Measurements from ENCODE around the gene EIF3D.

Gene EIF3D

DNA sequence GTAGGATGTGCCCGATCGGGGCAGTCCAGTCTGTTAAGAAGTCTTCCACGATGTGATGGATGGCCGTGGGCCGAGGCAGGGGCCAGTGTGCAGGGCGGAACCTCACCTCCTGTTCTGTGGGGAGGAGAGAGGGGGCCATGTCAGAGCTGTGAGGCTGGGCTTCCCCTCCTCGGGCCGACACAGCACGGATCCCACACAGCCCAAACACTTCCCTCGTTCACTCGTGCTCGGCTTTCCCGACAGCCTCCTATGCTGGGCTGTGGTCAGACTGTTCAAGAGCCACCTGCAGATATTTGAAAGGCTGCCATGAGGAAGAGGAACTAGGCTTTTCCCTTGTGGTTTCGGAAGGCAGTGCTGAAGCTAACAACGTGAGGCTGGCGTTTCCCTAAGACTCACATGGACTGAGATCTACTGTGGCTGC is 35.3 kb downstream of the EIF3D start:
- ChIA-PET POLR2A (interaction anchor here (0.6 to 4.1 kb wide), 4 partner anchors 12 to 133 kb away, joined by 3 to 17 read pairs (median 6); partner anchors contain the start of genes FOXRED2 and TXN2), CTCF (interaction anchor here (0.7 to 1.4 kb wide), 3 partner anchors 11 to 217 kb away, joined by 3 to 4 read pairs (median 4); no protein-coding TSS in a partner anchor)
- H3K4me1 ChIP-seq (ENCODE audit: control insufficient read depth, insufficient read depth, low read length): no peaks in the 10 kb centered on the region
- H3K4me3 ChIP-seq (ENCODE audit: low read depth, low read length): no peak overlapping the region
- TF ChIP-seq ZNF37A (tag by site-specific recombination; IDR thresholded peaks at IDR 0.05): no peak
- no peak for TF ChIP-seq ZSCAN30 (tag by site-specific recombination; IDR thresholded peaks at IDR 0.05)
- no peak for TF ChIP-seq BCL11B (tag by site-specific recombination; IDR thresholded peaks at IDR 0.05; ENCODE audit: low read depth)
- no peak for TF ChIP-seq ZNF335 (tag by site-specific recombination; conservative IDR thresholded peaks at IDR 0.05)
- no peak for TF ChIP-seq ZNF701 (tag by site-specific recombination; IDR thresholded peaks at IDR 0.05)
- TF ChIP-seq SALL2 (tag by site-specific recombination; IDR thresholded peaks at IDR 0.05; ENCODE audit: borderline replicate concordance): no peak
- TF ChIP-seq, protein P1, sequence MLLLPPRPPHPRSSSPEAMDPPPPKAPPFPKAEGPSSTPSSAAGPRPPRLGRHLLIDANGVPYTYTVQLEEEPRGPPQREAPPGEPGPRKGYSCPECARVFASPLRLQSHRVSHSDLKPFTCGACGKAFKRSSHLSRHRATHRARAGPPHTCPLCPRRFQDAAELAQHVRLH (tag by site-specific recombination; IDR thresholded peaks at IDR 0.05): no peak
- TF ChIP-seq, protein P2, sequence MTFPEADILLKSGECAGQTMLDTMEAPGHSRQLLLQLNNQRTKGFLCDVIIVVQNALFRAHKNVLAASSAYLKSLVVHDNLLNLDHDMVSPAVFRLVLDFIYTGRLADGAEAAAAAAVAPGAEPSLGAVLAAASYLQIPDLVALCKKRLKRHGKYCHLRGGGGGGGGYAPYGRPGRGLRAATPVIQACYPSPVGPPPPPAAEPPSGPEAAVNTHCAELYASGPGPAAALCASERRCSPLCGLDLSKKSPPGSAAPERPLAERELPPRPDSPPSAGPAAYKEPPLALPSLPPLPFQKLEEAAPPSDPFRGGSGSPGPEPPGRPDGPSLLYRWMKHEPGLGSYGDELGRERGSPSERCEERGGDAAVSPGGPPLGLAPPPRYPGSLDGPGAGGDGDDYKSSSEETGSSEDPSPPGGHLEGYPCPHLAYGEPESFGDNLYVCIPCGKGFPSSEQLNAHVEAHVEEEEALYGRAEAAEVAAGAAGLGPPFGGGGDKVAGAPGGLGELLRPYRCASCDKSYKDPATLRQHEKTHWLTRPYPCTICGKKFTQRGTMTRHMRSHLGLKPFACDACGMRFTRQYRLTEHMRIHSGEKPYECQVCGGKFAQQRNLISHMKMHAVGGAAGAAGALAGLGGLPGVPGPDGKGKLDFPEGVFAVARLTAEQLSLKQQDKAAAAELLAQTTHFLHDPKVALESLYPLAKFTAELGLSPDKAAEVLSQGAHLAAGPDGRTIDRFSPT (tag by site-specific recombination; IDR thresholded peaks at IDR 0.05): no peak
- TF ChIP-seq ZNF48 (tag by site-specific recombination; IDR thresholded peaks at IDR 0.05): no peak
- no peak for TF ChIP-seq ZNF292 (tag by site-specific recombination; IDR thresholded peaks at IDR 0.05; ENCODE audit: borderline replicate concordance, low read depth)
- TF ChIP-seq ZNF670 (tag by site-specific recombination; IDR thresholded peaks at IDR 0.05; ENCODE audit: low read depth): no peak
- no peak for TF ChIP-seq ZNF623 (tag by site-specific recombination; IDR thresholded peaks at IDR 0.05)
- no peak for TF ChIP-seq ZFP41 (tag by site-specific recombination; IDR thresholded peaks at IDR 0.05; ENCODE audit: borderline replicate concordance)
- H3K36me3 ChIP-seq (ENCODE audit: control insufficient read depth in 2 of 2, insufficient read depth in 1 of 2, low read length in 2 of 2): peaks cover 28 to 96% of the 10 kb centered on the region in 2 experiments
- no peaks in the 10 kb centered on the region for H3K9me3 ChIP-seq (ENCODE audit: control insufficient read depth, insufficient read depth, low read depth, low read length)
- H3K27ac ChIP-seq (ENCODE audit: extremely low read depth, low read depth, low read length): no peak overlapping the region

DNA sequence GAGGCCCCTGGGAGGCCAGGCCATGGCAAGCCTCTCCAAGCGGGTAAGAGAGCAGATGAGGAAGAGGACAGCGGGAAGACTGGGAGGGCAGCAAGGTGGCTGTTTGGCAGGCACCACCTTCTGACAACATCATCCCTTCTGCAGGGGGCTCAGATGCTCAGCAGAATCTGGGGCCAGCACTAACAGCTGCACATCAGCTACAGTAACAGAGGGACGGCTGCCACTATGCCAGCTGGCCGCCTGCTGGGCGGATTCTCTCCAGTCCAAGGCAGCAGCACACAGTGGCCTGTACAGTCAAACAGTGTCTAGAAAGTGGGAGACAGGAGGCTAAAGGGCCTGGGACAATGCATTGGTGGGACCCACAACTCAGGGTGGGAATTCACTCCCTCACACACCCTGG is 36.9 kb downstream of the EIF3D start:
- H3K4me1 ChIP-seq (ENCODE audit: control insufficient read depth, insufficient read depth, low read length): no peaks in the 10 kb centered on the region
- no peaks in the 10 kb centered on the region for H3K9me3 ChIP-seq (ENCODE audit: control insufficient read depth, insufficient read depth, low read depth, low read length)
- H3K27ac ChIP-seq (ENCODE audit: extremely low read depth, low read depth, low read length): no peak overlapping the region
- H3K4me3 ChIP-seq (ENCODE audit: low read depth, low read length): no peak overlapping the region
- POLR2A ChIA-PET: interaction anchor here (1.2 to 4.1 kb wide), 3 partner anchors 10 to 13 kb away, joined by 3 to 17 read pairs (median 3); partner anchors contain the start of gene TXN2
- CTCF ChIA-PET: interaction anchor here (0.6 kb wide), 2 partner anchors 33 to 122 kb away, joined by 3 to 4 read pairs; no protein-coding TSS in a partner anchor
- TF ChIP-seq, protein P3, sequence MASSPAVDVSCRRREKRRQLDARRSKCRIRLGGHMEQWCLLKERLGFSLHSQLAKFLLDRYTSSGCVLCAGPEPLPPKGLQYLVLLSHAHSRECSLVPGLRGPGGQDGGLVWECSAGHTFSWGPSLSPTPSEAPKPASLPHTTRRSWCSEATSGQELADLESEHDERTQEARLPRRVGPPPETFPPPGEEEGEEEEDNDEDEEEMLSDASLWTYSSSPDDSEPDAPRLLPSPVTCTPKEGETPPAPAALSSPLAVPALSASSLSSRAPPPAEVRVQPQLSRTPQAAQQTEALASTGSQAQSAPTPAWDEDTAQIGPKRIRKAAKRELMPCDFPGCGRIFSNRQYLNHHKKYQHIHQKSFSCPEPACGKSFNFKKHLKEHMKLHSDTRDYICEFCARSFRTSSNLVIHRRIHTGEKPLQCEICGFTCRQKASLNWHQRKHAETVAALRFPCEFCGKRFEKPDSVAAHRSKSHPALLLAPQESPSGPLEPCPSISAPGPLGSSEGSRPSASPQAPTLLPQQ (tag by site-specific recombination; IDR thresholded peaks at IDR 0.05): no peak
- TF ChIP-seq, protein P4, sequence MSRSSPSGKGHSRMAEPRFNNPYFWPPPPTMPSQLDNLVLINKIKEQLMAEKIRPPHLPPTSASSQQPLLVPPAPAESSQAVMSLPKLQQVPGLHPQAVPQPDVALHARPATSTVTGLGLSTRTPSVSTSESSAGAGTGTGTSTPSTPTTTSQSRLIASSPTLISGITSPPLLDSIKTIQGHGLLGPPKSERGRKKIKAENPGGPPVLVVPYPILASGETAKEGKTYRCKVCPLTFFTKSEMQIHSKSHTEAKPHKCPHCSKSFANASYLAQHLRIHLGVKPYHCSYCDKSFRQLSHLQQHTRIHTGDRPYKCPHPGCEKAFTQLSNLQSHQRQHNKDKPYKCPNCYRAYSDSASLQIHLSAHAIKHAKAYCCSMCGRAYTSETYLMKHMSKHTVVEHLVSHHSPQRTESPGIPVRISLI (tag by site-specific recombination; IDR thresholded peaks at IDR 0.05): no peak
- TF ChIP-seq, protein P5, sequence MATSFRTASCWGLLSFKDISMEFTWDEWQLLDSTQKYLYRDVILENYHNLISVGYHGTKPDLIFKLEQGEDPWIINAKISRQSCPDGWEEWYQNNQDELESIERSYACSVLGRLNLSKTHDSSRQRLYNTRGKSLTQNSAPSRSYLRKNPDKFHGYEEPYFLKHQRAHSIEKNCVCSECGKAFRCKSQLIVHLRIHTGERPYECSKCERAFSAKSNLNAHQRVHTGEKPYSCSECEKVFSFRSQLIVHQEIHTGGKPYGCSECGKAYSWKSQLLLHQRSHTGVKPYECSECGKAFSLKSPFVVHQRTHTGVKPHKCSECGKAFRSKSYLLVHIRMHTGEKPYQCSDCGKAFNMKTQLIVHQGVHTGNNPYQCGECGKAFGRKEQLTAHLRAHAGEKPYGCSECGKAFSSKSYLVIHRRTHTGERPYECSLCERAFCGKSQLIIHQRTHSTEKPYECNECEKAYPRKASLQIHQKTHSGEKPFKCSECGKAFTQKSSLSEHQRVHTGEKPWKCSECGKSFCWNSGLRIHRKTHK (tag by site-specific recombination; IDR thresholded peaks at IDR 0.05): no peak
- TF ChIP-seq ZNF16 (tag by site-specific recombination; IDR thresholded peaks at IDR 0.05; ENCODE audit: low read depth) (no peak), HOXA7 (CRISPR knock-in tag; IDR thresholded peaks at IDR 0.05; ENCODE audit: borderline replicate concordance) (no peak), SCRT2 (tag by site-specific recombination; IDR thresholded peaks at IDR 0.05) (no peak), GLIS2 (tag by site-specific recombination; IDR thresholded peaks at IDR 0.05) (no peak), ZSCAN30 (tag by site-specific recombination; IDR thresholded peaks at IDR 0.05) (no peak)
- TF ChIP-seq, protein P6, sequence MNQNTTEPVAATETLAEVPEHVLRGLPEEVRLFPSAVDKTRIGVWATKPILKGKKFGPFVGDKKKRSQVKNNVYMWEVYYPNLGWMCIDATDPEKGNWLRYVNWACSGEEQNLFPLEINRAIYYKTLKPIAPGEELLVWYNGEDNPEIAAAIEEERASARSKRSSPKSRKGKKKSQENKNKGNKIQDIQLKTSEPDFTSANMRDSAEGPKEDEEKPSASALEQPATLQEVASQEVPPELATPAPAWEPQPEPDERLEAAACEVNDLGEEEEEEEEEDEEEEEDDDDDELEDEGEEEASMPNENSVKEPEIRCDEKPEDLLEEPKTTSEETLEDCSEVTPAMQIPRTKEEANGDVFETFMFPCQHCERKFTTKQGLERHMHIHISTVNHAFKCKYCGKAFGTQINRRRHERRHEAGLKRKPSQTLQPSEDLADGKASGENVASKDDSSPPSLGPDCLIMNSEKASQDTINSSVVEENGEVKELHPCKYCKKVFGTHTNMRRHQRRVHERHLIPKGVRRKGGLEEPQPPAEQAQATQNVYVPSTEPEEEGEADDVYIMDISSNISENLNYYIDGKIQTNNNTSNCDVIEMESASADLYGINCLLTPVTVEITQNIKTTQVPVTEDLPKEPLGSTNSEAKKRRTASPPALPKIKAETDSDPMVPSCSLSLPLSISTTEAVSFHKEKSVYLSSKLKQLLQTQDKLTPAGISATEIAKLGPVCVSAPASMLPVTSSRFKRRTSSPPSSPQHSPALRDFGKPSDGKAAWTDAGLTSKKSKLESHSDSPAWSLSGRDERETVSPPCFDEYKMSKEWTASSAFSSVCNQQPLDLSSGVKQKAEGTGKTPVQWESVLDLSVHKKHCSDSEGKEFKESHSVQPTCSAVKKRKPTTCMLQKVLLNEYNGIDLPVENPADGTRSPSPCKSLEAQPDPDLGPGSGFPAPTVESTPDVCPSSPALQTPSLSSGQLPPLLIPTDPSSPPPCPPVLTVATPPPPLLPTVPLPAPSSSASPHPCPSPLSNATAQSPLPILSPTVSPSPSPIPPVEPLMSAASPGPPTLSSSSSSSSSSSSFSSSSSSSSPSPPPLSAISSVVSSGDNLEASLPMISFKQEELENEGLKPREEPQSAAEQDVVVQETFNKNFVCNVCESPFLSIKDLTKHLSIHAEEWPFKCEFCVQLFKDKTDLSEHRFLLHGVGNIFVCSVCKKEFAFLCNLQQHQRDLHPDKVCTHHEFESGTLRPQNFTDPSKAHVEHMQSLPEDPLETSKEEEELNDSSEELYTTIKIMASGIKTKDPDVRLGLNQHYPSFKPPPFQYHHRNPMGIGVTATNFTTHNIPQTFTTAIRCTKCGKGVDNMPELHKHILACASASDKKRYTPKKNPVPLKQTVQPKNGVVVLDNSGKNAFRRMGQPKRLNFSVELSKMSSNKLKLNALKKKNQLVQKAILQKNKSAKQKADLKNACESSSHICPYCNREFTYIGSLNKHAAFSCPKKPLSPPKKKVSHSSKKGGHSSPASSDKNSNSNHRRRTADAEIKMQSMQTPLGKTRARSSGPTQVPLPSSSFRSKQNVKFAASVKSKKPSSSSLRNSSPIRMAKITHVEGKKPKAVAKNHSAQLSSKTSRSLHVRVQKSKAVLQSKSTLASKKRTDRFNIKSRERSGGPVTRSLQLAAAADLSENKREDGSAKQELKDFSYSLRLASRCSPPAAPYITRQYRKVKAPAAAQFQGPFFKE (tag by site-specific recombination; IDR thresholded peaks at IDR 0.05; ENCODE audit: borderline replicate concordance): no peak
- H3K36me3 ChIP-seq (ENCODE audit: control insufficient read depth in 2 of 2, insufficient read depth in 1 of 2, low read length in 2 of 2): peaks cover 36 to 95% of the 10 kb centered on the region in 2 experiments
